Spleen (tissue), 7 donors: Measurements from ENCODE around the gene SPACA6.

ENCODE experiments used
- CTCF ChIP-seq, 11 experiments: fragments of 200-600 bp in 7 of 11; fragments of 450-650 bp in 4 of 11; sonication (generic) in 4 of 11; IDR thresholded peaks in 8 of 11; conservative IDR thresholded peaks in 3 of 11; 1 replicate in 7 of 11; 2 replicates in 4 of 11; pipeline versions ENCODE4 v1.4.0 to v1.8.0; 2016 to 2021; ENCODE audit warnings: antibody characterized with exemption in 11 of 11, inconsistent platforms in 4 of 11, mild to moderate bottlenecking in 1 of 11
- POLR2A ChIP-seq, 3 donors: fragments of 450-650 bp; IDR thresholded peaks; one replicate each; pipeline ENCODE4 v1.5.1; 2017; ENCODE audit warnings: antibody characterized with exemption in 3 of 3, mild to moderate bottlenecking in 1 of 3
- POLR2AphosphoS5 ChIP-seq, 3 donors: sonication (generic); formaldehyde crosslinking; IDR thresholded peaks; one replicate each; pipeline ENCODE4 v1.5.1; 2017; ENCODE audit warnings: antibody characterized with exemption in 3 of 3
- donor health status: DM: no; HTN: no; CAD: no; lungs with moderate emphysema.
- donor health status: DM: no; HTN: no; CAD: no.
- donor health status: DM: no; HTN: no; CAD: no.

GRCh38 chr19:51676566-51677083 is 16.5 kb upstream of the SPACA6 start:
- no peak for TF ChIP-seq CTCF (IDR thresholded peaks at IDR 0.05 in 8 of 11, conservative IDR thresholded peaks at IDR 0.05 in 3 of 11)
- no peak for TF ChIP-seq POLR2A (IDR thresholded peaks at IDR 0.05)
- no peak for TF ChIP-seq POLR2AphosphoS5 (IDR thresholded peaks at IDR 0.05)
